ENCODE measurements around the gene ATF2.

ATF2 gene

GRCh38 chr2:175049661-175050060 is 118.3 kb downstream of the ATF2 start:
- no peak for DNase-seq (ENCODE audit: extremely low spot score)
- ChIA-PET CTCF (interaction anchor here (0.7 kb wide), 1 partner anchor 13 kb away, joined by 3 read pairs; no protein-coding TSS in a partner anchor), POLR2A (no interaction called here)
- no peak for TF ChIP-seq FOXM1 (IDR thresholded peaks at IDR 0.05; ENCODE audit: borderline replicate concordance)
- no peak for TF ChIP-seq SUZ12 (IDR thresholded peaks at IDR 0.05)

GRCh38 chr2:175048275-175048674 is 119.7 kb downstream of the ATF2 start:
- no peak for TF ChIP-seq ARNT (IDR thresholded peaks at IDR 0.05)
- no peak for TF ChIP-seq ELF4 (IDR thresholded peaks at IDR 0.05)
- TF ChIP-seq ZNF384 (IDR thresholded peaks at IDR 0.05) = no peak
- ChIA-PET POLR2A (no interaction called here), CTCF (interaction anchor here (0.7 kb wide), 1 partner anchor 9 kb away, joined by 3 read pairs; no protein-coding TSS in a partner anchor)

GRCh38 chr2:175039490-175039889 is 128.5 kb downstream of the ATF2 start:
- POLR2A ChIA-PET = no interaction called here
- DNase-seq (ENCODE audit: extremely low spot score) = no peak
- CTCF ChIA-PET = no interaction called here
- TF ChIP-seq CTBP1 (IDR thresholded peaks at IDR 0.05; ENCODE audit: borderline replicate concordance) = no peak
- TF ChIP-seq FOXK2 (IDR thresholded peaks at IDR 0.05) = no peak
- no peak for TF ChIP-seq FOXA1 (IDR thresholded peaks at IDR 0.05)
- no peak for TF ChIP-seq ELF4 (IDR thresholded peaks at IDR 0.05)
- TF ChIP-seq ZNF384 (IDR thresholded peaks at IDR 0.05) = no peak
- TF ChIP-seq NFRKB (IDR thresholded peaks at IDR 0.05) = no peak

More at GRCh38 chr2:175048275-175048674, 119.7 kb downstream of the ATF2 start:
- DNase-seq (ENCODE audit: extremely low spot score) = no peak

DNA sequence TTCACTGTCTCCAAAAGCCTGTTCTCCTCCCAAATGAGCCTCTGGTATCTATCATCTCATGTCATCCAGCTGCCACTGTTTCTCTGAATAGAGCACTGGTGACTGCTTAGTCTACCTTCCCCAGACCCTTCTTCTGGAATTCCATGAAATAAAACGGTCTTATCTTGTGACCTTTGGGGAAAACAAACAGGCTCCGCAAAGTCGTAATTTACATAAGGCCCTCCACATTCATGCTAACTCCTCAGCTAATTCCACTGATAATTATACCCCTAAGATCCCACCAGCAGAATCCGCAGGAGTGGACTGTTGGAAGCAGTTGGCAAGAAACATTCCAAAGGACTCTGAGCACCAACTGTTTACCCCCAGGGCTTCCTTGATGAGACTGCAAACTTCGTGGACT is 129.0 kb downstream of the ATF2 start:
- POLR2A ChIA-PET = no interaction called here
- no peak for DNase-seq (ENCODE audit: extremely low spot score)
- CTCF ChIA-PET = no interaction called here
- no peak for TF ChIP-seq ELF4 (IDR thresholded peaks at IDR 0.05)
- TF ChIP-seq ARNT (IDR thresholded peaks at IDR 0.05) = no peak
- TF ChIP-seq ZNF384 (IDR thresholded peaks at IDR 0.05) = no peak
- TF ChIP-seq FOXM1 (IDR thresholded peaks at IDR 0.05; ENCODE audit: borderline replicate concordance) = no peak
- no peak for TF ChIP-seq FOXK2 (IDR thresholded peaks at IDR 0.05)
- TF ChIP-seq, protein P1, sequence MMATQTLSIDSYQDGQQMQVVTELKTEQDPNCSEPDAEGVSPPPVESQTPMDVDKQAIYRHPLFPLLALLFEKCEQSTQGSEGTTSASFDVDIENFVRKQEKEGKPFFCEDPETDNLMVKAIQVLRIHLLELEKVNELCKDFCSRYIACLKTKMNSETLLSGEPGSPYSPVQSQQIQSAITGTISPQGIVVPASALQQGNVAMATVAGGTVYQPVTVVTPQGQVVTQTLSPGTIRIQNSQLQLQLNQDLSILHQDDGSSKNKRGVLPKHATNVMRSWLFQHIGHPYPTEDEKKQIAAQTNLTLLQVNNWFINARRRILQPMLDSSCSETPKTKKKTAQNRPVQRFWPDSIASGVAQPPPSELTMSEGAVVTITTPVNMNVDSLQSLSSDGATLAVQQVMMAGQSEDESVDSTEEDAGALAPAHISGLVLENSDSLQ (IDR thresholded peaks at IDR 0.05) = no peak
- no peak for TF ChIP-seq NFRKB (IDR thresholded peaks at IDR 0.05)
- no peak for TF ChIP-seq L3MBTL2 (conservative IDR thresholded peaks at IDR 0.05)
- no peak for TF ChIP-seq TARDBP (IDR thresholded peaks at IDR 0.05)
- no peak for TF ChIP-seq BHLHE40 (IDR thresholded peaks at IDR 0.05; ENCODE audit: borderline replicate concordance)
- TF ChIP-seq SUZ12 (IDR thresholded peaks at IDR 0.05) = no peak

DNA sequence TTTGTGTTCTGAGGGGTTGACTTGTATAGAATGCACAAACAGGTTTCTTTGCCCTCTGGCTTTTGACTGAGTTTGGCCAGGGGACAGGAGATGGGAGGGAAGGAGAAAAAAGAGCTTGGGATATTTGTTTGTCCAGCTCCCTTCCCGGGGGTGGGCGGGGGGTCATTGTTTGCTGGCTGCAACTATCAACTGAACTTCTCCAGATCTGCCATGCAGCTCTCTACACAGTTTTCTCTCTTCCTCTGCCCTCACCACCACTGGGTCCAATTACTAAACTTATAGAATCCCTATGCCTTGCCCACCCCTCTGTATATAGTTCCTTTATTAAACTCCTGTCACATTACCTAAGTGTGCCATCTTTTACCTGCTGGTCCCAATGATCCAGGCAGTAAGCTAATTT is 130.1 kb downstream of the ATF2 start:
- ChIA-PET CTCF (interaction anchor here (0.6 to 1.0 kb wide), 2 partner anchors 290 to 340 kb away, joined by 3 read pairs; no protein-coding TSS in a partner anchor), POLR2A (no interaction called here)
- no peak for DNase-seq (ENCODE audit: extremely low spot score)
- TF ChIP-seq HDGF (IDR thresholded peaks at IDR 0.05; ENCODE audit: borderline replicate concordance) (no peak), ARNT (IDR thresholded peaks at IDR 0.05) (no peak), CTBP1 (IDR thresholded peaks at IDR 0.05; ENCODE audit: borderline replicate concordance) (no peak), FOXA1 (IDR thresholded peaks at IDR 0.05) (no peak), ZNF384 (IDR thresholded peaks at IDR 0.05) (no peak), SUZ12 (IDR thresholded peaks at IDR 0.05) (no peak), TARDBP (IDR thresholded peaks at IDR 0.05) (no peak), BHLHE40 (IDR thresholded peaks at IDR 0.05; ENCODE audit: borderline replicate concordance) (no peak), NFRKB (IDR thresholded peaks at IDR 0.05) (no peak), FOXK2 (IDR thresholded peaks at IDR 0.05) (no peak), FOXM1 (IDR thresholded peaks at IDR 0.05; ENCODE audit: borderline replicate concordance) (no peak), ELF4 (IDR thresholded peaks at IDR 0.05) (no peak), SP1 (IDR thresholded peaks at IDR 0.05) (no peak), LEF1 (IDR thresholded peaks at IDR 0.05; ENCODE audit: borderline replicate concordance) (no peak), L3MBTL2 (conservative IDR thresholded peaks at IDR 0.05) (no peak)
- TF ChIP-seq, protein P1 (IDR thresholded peaks at IDR 0.05) = no peak

DNA sequence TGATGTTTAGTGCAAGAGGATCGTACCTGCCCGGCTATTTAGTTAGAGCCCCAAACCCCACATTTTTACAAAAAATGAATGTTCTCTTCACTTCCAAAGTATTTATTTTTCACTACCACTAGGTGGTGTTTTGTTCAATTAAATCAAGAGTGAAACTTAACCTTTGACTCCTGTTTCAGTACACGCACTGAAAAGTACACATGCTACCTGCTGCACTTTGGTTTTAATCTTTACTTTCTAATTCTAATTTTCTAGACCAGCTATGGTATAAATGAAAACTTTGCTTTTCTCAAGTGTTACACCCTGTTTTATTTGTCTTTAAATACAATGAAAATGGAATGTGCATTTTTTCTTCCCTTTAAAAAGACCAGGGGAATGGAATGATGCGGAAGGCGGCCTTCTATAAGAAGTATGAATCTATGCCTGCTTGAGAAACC is 131.4 kb downstream of the ATF2 start:
- POLR2A ChIA-PET = no interaction called here
- DNase-seq (ENCODE audit: extremely low spot score) = peak; percentile 28
- CTCF ChIA-PET = no interaction called here
- TF ChIP-seq, protein P1 (IDR thresholded peaks at IDR 0.05) = no peak
- TF ChIP-seq HDGF (IDR thresholded peaks at IDR 0.05; ENCODE audit: borderline replicate concordance) (no peak), FOXA1 (IDR thresholded peaks at IDR 0.05) (no peak), SP1 (IDR thresholded peaks at IDR 0.05) (no peak), ELF4 (IDR thresholded peaks at IDR 0.05) (no peak), FOXM1 (IDR thresholded peaks at IDR 0.05; ENCODE audit: borderline replicate concordance) (no peak), FOXK2 (IDR thresholded peaks at IDR 0.05) (no peak)

GRCh38 chr2:175035806-175036205 is 132.2 kb downstream of the ATF2 start:
- TF ChIP-seq TARDBP (IDR thresholded peaks at IDR 0.05) (no peak), CTBP1 (IDR thresholded peaks at IDR 0.05; ENCODE audit: borderline replicate concordance) (no peak), ARNT (IDR thresholded peaks at IDR 0.05) (no peak), LEF1 (IDR thresholded peaks at IDR 0.05; ENCODE audit: borderline replicate concordance) (no peak), FOXM1 (IDR thresholded peaks at IDR 0.05; ENCODE audit: borderline replicate concordance) (no peak), SUZ12 (IDR thresholded peaks at IDR 0.05) (no peak)
- ChIA-PET POLR2A (no interaction called here), CTCF (no interaction called here)
- no peak for DNase-seq (ENCODE audit: extremely low spot score)

All from HEK293T (cell line).